Measurements from ENCODE around the gene RPE65.

DNA sequence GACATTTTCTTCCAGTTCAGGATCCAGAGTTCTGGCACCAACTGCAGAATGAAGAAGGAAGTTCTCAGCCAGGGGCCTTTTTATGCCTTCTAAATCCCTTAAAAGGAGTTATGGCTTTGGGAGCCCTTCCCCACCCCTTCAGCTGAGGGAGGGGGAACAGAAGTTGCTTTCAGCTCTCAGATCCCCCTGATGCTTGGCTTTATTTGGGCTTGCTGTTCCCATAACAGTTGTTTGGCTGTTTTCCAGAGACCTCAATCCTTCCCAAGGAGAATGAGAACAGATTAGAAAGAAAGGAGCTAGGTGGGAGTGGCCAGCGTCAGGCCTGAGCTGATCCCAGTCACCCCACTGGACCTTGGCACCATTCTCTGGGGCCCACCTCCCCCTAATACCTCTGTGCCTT lies at the start of gene RPE65:
- TF ChIP-seq ZFX (IDR thresholded peaks at IDR 0.05), result no peak
- TF ChIP-seq, protein P1, sequence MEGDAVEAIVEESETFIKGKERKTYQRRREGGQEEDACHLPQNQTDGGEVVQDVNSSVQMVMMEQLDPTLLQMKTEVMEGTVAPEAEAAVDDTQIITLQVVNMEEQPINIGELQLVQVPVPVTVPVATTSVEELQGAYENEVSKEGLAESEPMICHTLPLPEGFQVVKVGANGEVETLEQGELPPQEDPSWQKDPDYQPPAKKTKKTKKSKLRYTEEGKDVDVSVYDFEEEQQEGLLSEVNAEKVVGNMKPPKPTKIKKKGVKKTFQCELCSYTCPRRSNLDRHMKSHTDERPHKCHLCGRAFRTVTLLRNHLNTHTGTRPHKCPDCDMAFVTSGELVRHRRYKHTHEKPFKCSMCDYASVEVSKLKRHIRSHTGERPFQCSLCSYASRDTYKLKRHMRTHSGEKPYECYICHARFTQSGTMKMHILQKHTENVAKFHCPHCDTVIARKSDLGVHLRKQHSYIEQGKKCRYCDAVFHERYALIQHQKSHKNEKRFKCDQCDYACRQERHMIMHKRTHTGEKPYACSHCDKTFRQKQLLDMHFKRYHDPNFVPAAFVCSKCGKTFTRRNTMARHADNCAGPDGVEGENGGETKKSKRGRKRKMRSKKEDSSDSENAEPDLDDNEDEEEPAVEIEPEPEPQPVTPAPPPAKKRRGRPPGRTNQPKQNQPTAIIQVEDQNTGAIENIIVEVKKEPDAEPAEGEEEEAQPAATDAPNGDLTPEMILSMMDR (conservative IDR thresholded peaks at IDR 0.05), result no peak
